Measurements from ENCODE around the gene PCDHB10. TPM values are rescaled to one million over a fixed set of nuclear protein-coding genes. Genes with fewer than 3 reads are reported as not detected.
"Not testable (repeated sequence)": the region's sequence is repeated elsewhere in the genome, so short reads cannot be mapped to it uniquely, and the experiment has no call there.

The PCDHB10 gene
- total RNA-seq, 1 donor = 2.2 TPM

GRCh38 chr5:141196363-141196762 is 4.2 kb downstream of the PCDHB10 start:
- no peak overlapping the region for H2AFZ ChIP-seq (ENCODE audit: low read length)
- no peak for DNase-seq (ENCODE audit: insufficient read length, low spot score, missing footprints)
- no peaks in the 10 kb centered on the region for H3K79me2 ChIP-seq (ENCODE audit: insufficient read depth, low read length)
- no peak overlapping the region for H3K4me2 ChIP-seq (ENCODE audit: insufficient read depth, low read length)
- H3K9me3 ChIP-seq (ENCODE audit: low read depth, low read length) = no peaks in the 10 kb centered on the region
- H3K4me3 ChIP-seq (ENCODE audit: insufficient read depth, low read length) = no peak overlapping the region
- no peak overlapping the region for H3K27ac ChIP-seq (ENCODE audit: low read depth, low read length)
- no peaks in the 10 kb centered on the region for H3K36me3 ChIP-seq (ENCODE audit: insufficient read depth, low read length)
- TF ChIP-seq CTCF (IDR thresholded peaks at IDR 0.05; ENCODE audit: extremely low read depth, low read depth, low read length) = no peak
- H3K4me1 ChIP-seq (ENCODE audit: insufficient read depth, low read length) = no peaks in the 10 kb centered on the region
- no peaks in the 10 kb centered on the region for H4K20me1 ChIP-seq (ENCODE audit: insufficient read depth, low read length)
- H3K27me3 ChIP-seq (ENCODE audit: insufficient read depth, low read length) = no peaks in the 10 kb centered on the region

GRCh38 chr5:141199359-141200235 is 7.4 kb downstream of the PCDHB10 start, which contains the start of gene PCDHB11:
PCDHB11 (plus strand) TSS chr5:141199627; CDS start chr5:141199775, 148 bp downstream.
- no peak within 1 kb of the TSS for H3K4me3 ChIP-seq (ENCODE audit: insufficient read depth, low read length)
- TF ChIP-seq CTCF (IDR thresholded peaks at IDR 0.05; ENCODE audit: extremely low read depth, low read depth, low read length) = no peak
- DNase-seq (ENCODE audit: insufficient read length, low spot score, missing footprints) = no peak

GRCh38 chr5:141201126-141201525 is 9.0 kb downstream of the PCDHB10 start:
- H3K27me3 ChIP-seq (ENCODE audit: insufficient read depth, low read length); H3K27ac ChIP-seq (ENCODE audit: low read depth, low read length); H3K79me2 ChIP-seq (ENCODE audit: insufficient read depth, low read length); H4K20me1 ChIP-seq (ENCODE audit: insufficient read depth, low read length); H3K4me2 ChIP-seq (ENCODE audit: insufficient read depth, low read length); H3K9me3 ChIP-seq (ENCODE audit: low read depth, low read length); H3K4me3 ChIP-seq (ENCODE audit: insufficient read depth, low read length); H3K4me1 ChIP-seq (ENCODE audit: insufficient read depth, low read length); DNase-seq (ENCODE audit: insufficient read length, low spot score, missing footprints); H3K36me3 ChIP-seq (ENCODE audit: insufficient read depth, low read length); H2AFZ ChIP-seq (ENCODE audit: low read length): not testable (repeated sequence)

More at GRCh38 chr5:141199359-141200235, 7.4 kb downstream of the PCDHB10 start, which contains the start of gene PCDHB11:
- H3K9me3 ChIP-seq (ENCODE audit: low read depth, low read length) = no peaks in the 10 kb centered on the region
- H3K4me2 ChIP-seq (ENCODE audit: insufficient read depth, low read length) = peak within 1 kb of the TSS; percentile 23
- no peaks in the 10 kb centered on the region for H3K79me2 ChIP-seq (ENCODE audit: insufficient read depth, low read length)
- no peak within 1 kb of the TSS for H3K27ac ChIP-seq (ENCODE audit: low read depth, low read length)
- no peaks in the 10 kb centered on the region for H3K27me3 ChIP-seq (ENCODE audit: insufficient read depth, low read length)
- H2AFZ ChIP-seq (ENCODE audit: low read length) = peak within 1 kb of the TSS; percentile 35
- H3K4me1 ChIP-seq (ENCODE audit: insufficient read depth, low read length) = no peaks in the 10 kb centered on the region
- H3K36me3 ChIP-seq (ENCODE audit: insufficient read depth, low read length) = no peaks in the 10 kb centered on the region
- H4K20me1 ChIP-seq (ENCODE audit: insufficient read depth, low read length) = no peaks in the 10 kb centered on the region

- H3K4me2 ChIP-seq (ENCODE audit: insufficient read depth, low read length); H3K27ac ChIP-seq (ENCODE audit: low read depth, low read length); DNase-seq (ENCODE audit: insufficient read length, low spot score, missing footprints); H3K4me3 ChIP-seq (ENCODE audit: insufficient read depth, low read length); H3K4me1 ChIP-seq (ENCODE audit: insufficient read depth, low read length); H3K27me3 ChIP-seq (ENCODE audit: insufficient read depth, low read length); H4K20me1 ChIP-seq (ENCODE audit: insufficient read depth, low read length); H3K79me2 ChIP-seq (ENCODE audit: insufficient read depth, low read length); H3K9me3 ChIP-seq (ENCODE audit: low read depth, low read length); H3K36me3 ChIP-seq (ENCODE audit: insufficient read depth, low read length); H2AFZ ChIP-seq (ENCODE audit: low read length): not testable (repeated sequence)
These were observed 9.5 kb downstream of the PCDHB10 start for GRCh38 chr5:141201646-141202045.

GRCh38 chr5:141208478-141208877 is 16.3 kb downstream of the PCDHB10 start, which contains the start of gene PCDHB12:
PCDHB12 (plus strand) TSS chr5:141208719; CDS start chr5:141208908, 189 bp downstream.
- no peaks in the 10 kb centered on the region for H3K36me3 ChIP-seq (ENCODE audit: insufficient read depth, low read length)
- no peaks in the 10 kb centered on the region for H3K4me1 ChIP-seq (ENCODE audit: insufficient read depth, low read length)
- H3K79me2 ChIP-seq (ENCODE audit: insufficient read depth, low read length) = no peaks in the 10 kb centered on the region
- no peaks in the 10 kb centered on the region for H3K27me3 ChIP-seq (ENCODE audit: insufficient read depth, low read length)
- no peak within 1 kb of the TSS for H2AFZ ChIP-seq (ENCODE audit: low read length)
- H3K27ac ChIP-seq (ENCODE audit: low read depth, low read length) = no peak within 1 kb of the TSS
- no peak for DNase-seq (ENCODE audit: insufficient read length, low spot score, missing footprints)
- H3K9me3 ChIP-seq (ENCODE audit: low read depth, low read length) = no peaks in the 10 kb centered on the region
- H4K20me1 ChIP-seq (ENCODE audit: insufficient read depth, low read length) = no peaks in the 10 kb centered on the region
- TF ChIP-seq CTCF (IDR thresholded peaks at IDR 0.05; ENCODE audit: extremely low read depth, low read depth, low read length) = peak; percentile 23
- H3K4me2 ChIP-seq (ENCODE audit: insufficient read depth, low read length) = no peak within 1 kb of the TSS
- no peak within 1 kb of the TSS for H3K4me3 ChIP-seq (ENCODE audit: insufficient read depth, low read length)

GRCh38 chr5:141210281-141210680 is 18.1 kb downstream of the PCDHB10 start:
- H3K79me2 ChIP-seq (ENCODE audit: insufficient read depth, low read length); H3K4me3 ChIP-seq (ENCODE audit: insufficient read depth, low read length); H3K9me3 ChIP-seq (ENCODE audit: low read depth, low read length); H3K4me1 ChIP-seq (ENCODE audit: insufficient read depth, low read length); H3K4me2 ChIP-seq (ENCODE audit: insufficient read depth, low read length); H3K27ac ChIP-seq (ENCODE audit: low read depth, low read length); H3K36me3 ChIP-seq (ENCODE audit: insufficient read depth, low read length); H4K20me1 ChIP-seq (ENCODE audit: insufficient read depth, low read length); DNase-seq (ENCODE audit: insufficient read length, low spot score, missing footprints); H3K27me3 ChIP-seq (ENCODE audit: insufficient read depth, low read length); H2AFZ ChIP-seq (ENCODE audit: low read length): not testable (repeated sequence)

Data from osteoblast (primary cell).